ENCODE measurements around the gene JMJD1C. TPM values are rescaled to one million over a fixed set of nuclear protein-coding genes. Genes with fewer than 3 reads are reported as not detected.

The JMJD1C gene
- total RNA-seq, 2 experiments from 2014 or later: 99.2 to 118 TPM

DNA sequence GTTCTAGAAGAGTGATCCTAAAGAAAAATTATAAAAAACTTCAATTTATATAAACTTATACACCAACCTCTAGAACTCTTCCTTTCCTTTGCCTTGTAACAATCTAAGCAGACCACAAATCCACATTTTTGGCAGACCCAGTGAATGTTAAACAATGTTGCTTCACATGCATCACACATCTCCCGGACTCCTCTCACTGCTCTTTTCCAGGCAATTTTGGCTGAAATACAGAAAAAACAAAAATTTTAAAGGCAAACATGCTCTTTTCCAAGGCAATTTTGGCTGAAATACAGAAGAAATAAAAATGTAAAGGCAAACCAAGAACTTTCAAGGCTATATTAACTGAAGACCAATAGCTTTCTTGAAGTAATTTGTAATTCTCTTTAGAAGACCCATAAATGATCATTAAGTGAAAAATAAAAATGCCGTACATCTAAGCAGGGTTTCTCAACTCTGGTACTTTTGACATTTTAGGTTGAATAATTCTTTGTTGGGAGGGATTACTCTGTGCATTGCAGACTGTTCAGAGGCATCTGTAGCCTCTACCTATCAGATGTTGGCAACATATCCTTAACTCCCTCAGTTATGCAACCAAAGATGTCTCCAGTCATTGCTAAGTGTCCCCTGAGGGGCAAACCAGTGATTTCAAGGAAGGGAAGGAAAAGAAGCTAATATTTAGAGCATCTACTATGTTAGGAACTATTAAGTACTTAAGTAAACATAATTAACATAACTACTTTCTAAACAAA lies 268.3 kb downstream of the JMJD1C start:
- Histone ChIP-seq H4K20me1 (ENCODE audit: insufficient read depth, low read length) (no peaks in the 10 kb centered on the region), H3K4me1 (ENCODE audit: insufficient read depth, low read length, poor library complexity, severe bottlenecking) (no peaks in the 10 kb centered on the region), H3K4me3 (ENCODE audit: low read depth, low read length, poor library complexity, severe bottlenecking) (no peak overlapping the region), H3K4me2 (ENCODE audit: low read length) (no peak overlapping the region), H3K9me2 (ENCODE audit: insufficient read depth, low read length) (no peaks in the 10 kb centered on the region), H3K36me3 (ENCODE audit: insufficient read depth, low read length) (peaks cover 90% of the 10 kb centered on the region), H3K79me2 (ENCODE audit: insufficient read depth, low read depth, low read length) (peaks cover under 1% of the 10 kb centered on the region; the same call in 1 of the 2 replicates), H3K27ac (ENCODE audit: low read depth, low read length, poor library complexity, severe bottlenecking) (no peak overlapping the region), H3K9me3 (ENCODE audit: low read length) (no peaks in the 10 kb centered on the region), H2AFZ (ENCODE audit: low read length) (no peak overlapping the region)
- ChIA-PET CTCF (ENCODE audit: unreplicated experiment) (no interaction called here), POLR2A (interaction anchor here (1.5 to 1.9 kb wide), 2 partner anchors 12 to 16 kb away, joined by 3 to 13 read pairs; no protein-coding TSS in a partner anchor)
- BruUV-seq (replicated peaks): no TSS peak
- DNase-seq (ENCODE audit: low spot score): no peak
- intact Hi-C loops (cut with micrococcal nuclease; ENCODE audit: unreplicated experiment): no loop called here
- TF ChIP-seq CTCF (conservative IDR thresholded peaks at IDR 0.05; ENCODE audit: low read length) (no peak), EZH2phosphoT487 (IDR thresholded peaks at IDR 0.05; ENCODE audit: borderline replicate concordance, low read depth, low read length) (no peak)

GRCh38 chr10:63192826-63193225 lies 273.0 kb downstream of the JMJD1C start:
- H3K9me3 ChIP-seq (ENCODE audit: low read length): no peaks in the 10 kb centered on the region
- H2AFZ ChIP-seq (ENCODE audit: low read length): no peak overlapping the region
- no peaks in the 10 kb centered on the region; the same call in 1 of the 2 replicates for H4K20me1 ChIP-seq (ENCODE audit: insufficient read depth, low read length)
- H3K79me2 ChIP-seq (ENCODE audit: insufficient read depth, low read depth, low read length): no peaks in the 10 kb centered on the region
- no peak overlapping the region for H3K27ac ChIP-seq (ENCODE audit: low read depth, low read length, poor library complexity, severe bottlenecking)
- no peak overlapping the region for H3K4me3 ChIP-seq (ENCODE audit: low read depth, low read length, poor library complexity, severe bottlenecking)
- no peaks in the 10 kb centered on the region for H3K4me1 ChIP-seq (ENCODE audit: insufficient read depth, low read length, poor library complexity, severe bottlenecking)
- CTCF ChIA-PET (ENCODE audit: unreplicated experiment): no interaction called here
- no TSS peak for BruUV-seq (replicated peaks)
- H3K36me3 ChIP-seq (ENCODE audit: insufficient read depth, low read length): peaks cover 94% of the 10 kb centered on the region
- no peak overlapping the region for H3K4me2 ChIP-seq (ENCODE audit: low read length)
- no peaks in the 10 kb centered on the region for H3K9me2 ChIP-seq (ENCODE audit: insufficient read depth, low read length)
- POLR2A ChIA-PET: no interaction called here
- DNase-seq (ENCODE audit: low spot score): no peak
- intact Hi-C loops (cut with micrococcal nuclease; ENCODE audit: unreplicated experiment): no loop called here
- TF ChIP-seq EZH2phosphoT487 (IDR thresholded peaks at IDR 0.05; ENCODE audit: borderline replicate concordance, low read depth, low read length) (no peak), CTCF (conservative IDR thresholded peaks at IDR 0.05; ENCODE audit: low read length) (no peak)

- Histone ChIP-seq H3K4me3 (ENCODE audit: low read depth, low read length, poor library complexity, severe bottlenecking) (no peak overlapping the region), H3K79me2 (ENCODE audit: insufficient read depth, low read depth, low read length) (peaks cover 5% of the 10 kb centered on the region; the same call in 1 of the 2 replicates), H2AFZ (ENCODE audit: low read length) (no peak overlapping the region), H4K20me1 (ENCODE audit: insufficient read depth, low read length) (peaks cover 10% of the 10 kb centered on the region; the same call in 1 of the 2 replicates), H3K4me2 (ENCODE audit: low read length) (no peak overlapping the region), H3K36me3 (ENCODE audit: insufficient read depth, low read length) (peaks cover 97% of the 10 kb centered on the region), H3K9me3 (ENCODE audit: low read length) (no peaks in the 10 kb centered on the region), H3K27ac (ENCODE audit: low read depth, low read length, poor library complexity, severe bottlenecking) (no peak overlapping the region), H3K4me1 (ENCODE audit: insufficient read depth, low read length, poor library complexity, severe bottlenecking) (peaks cover 16% of the 10 kb centered on the region), H3K9me2 (ENCODE audit: insufficient read depth, low read length) (no peaks in the 10 kb centered on the region)
- intact Hi-C loops (cut with micrococcal nuclease; ENCODE audit: unreplicated experiment): no loop called here
- CTCF ChIA-PET (ENCODE audit: unreplicated experiment): no interaction called here
- POLR2A ChIA-PET: interaction anchor here (2.9 kb wide), 1 partner anchor 11 kb away, joined by 11 read pairs; no protein-coding TSS in a partner anchor
- no peak for DNase-seq (ENCODE audit: low spot score)
- TF ChIP-seq EZH2phosphoT487 (IDR thresholded peaks at IDR 0.05; ENCODE audit: borderline replicate concordance, low read depth, low read length): no peak
- TF ChIP-seq CTCF (conservative IDR thresholded peaks at IDR 0.05; ENCODE audit: low read length): no peak
- BruUV-seq (replicated peaks): TSS peak; percentile 13
Measured at GRCh38 chr10:63175534-63175933, 290.2 kb downstream of the JMJD1C start.
